Right lung (tissue), 10 donors: ENCODE data around the gene BRAP. TPM values are rescaled to one million over a fixed set of nuclear protein-coding genes. Genes with fewer than 3 reads are reported as not detected.
"Not testable (repeated sequence)": the region's sequence is repeated elsewhere in the genome, so short reads cannot be mapped to it uniquely, and the experiment has no call there.

Experiments used
- DNase-seq, 2 donors: peaks; one replicate each; pipeline ENCODE4 v3.0.0-alpha.2; 2013
- long read RNA-seq, 8 donors: transcript quantifications; one replicate each; lab custom pipeline, GENCODE V29; 2026
- polyA plus RNA-seq, 5 donors: library from polyadenylated mRNA; unstranded; fragments of 120-200 nt; gene quantifications; one replicate each; pipeline versions ENCODE4 v1.2.1 to v1.2.3, GENCODE V29; 2013; ENCODE audit warnings: inconsistent platforms in 1 of 5, low replicate concordance in 1 of 5; ENCODE audit not compliant: insufficient read length in 5 of 5, insufficient read depth in 1 of 5

BRAP gene, protein sequence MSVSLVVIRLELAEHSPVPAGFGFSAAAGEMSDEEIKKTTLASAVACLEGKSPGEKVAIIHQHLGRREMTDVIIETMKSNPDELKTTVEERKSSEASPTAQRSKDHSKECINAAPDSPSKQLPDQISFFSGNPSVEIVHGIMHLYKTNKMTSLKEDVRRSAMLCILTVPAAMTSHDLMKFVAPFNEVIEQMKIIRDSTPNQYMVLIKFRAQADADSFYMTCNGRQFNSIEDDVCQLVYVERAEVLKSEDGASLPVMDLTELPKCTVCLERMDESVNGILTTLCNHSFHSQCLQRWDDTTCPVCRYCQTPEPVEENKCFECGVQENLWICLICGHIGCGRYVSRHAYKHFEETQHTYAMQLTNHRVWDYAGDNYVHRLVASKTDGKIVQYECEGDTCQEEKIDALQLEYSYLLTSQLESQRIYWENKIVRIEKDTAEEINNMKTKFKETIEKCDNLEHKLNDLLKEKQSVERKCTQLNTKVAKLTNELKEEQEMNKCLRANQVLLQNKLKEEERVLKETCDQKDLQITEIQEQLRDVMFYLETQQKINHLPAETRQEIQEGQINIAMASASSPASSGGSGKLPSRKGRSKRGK
- 10 to 100 TPM; 15.9 to 22.0 (median 19.5) TPM for polyA plus RNA-seq
- long read RNA-seq, donor 1, full-length matches to known transcripts = 3 of 3 reads
- long read RNA-seq, donor 1, partial matches to known transcripts = 0 of 3 reads
- long read RNA-seq, donor 1, other reads (novel, unspliced or antisense) = 0 of 3 reads
- long read RNA-seq, donor 2, full-length matches to known transcripts = 3 of 3 reads
- long read RNA-seq, donor 2, partial matches to known transcripts = 0 of 3 reads
- long read RNA-seq, donor 2, other reads (novel, unspliced or antisense) = 0 of 3 reads
- long read RNA-seq, donor 3, full-length matches to known transcripts = 5 of 5 reads
- long read RNA-seq, donor 3, partial matches to known transcripts = 0 of 5 reads
- long read RNA-seq, donor 3, other reads (novel, unspliced or antisense) = 0 of 5 reads
- long read RNA-seq, donor 4, full-length matches to known transcripts = 3 of 3 reads
- long read RNA-seq, donor 4, partial matches to known transcripts = 0 of 3 reads
- long read RNA-seq, donor 4, other reads (novel, unspliced or antisense) = 0 of 3 reads
- long read RNA-seq, donor 5, full-length matches to known transcripts = 4 of 15 reads
- long read RNA-seq, donor 5, partial matches to known transcripts = 11 of 15 reads
- long read RNA-seq, donor 5, other reads (novel, unspliced or antisense) = 0 of 15 reads
- long read RNA-seq, donor 6, full-length matches to known transcripts = 4 of 9 reads
- long read RNA-seq, donor 6, partial matches to known transcripts = 5 of 9 reads
- long read RNA-seq, donor 6, other reads (novel, unspliced or antisense) = 0 of 9 reads
- long read RNA-seq, donor 7, full-length matches to known transcripts = 8 of 19 reads
- long read RNA-seq, donor 7, partial matches to known transcripts = 11 of 19 reads
- long read RNA-seq, donor 7, other reads (novel, unspliced or antisense) = 0 of 19 reads
- long read RNA-seq, donor 8 = 0 reads

DNA sequence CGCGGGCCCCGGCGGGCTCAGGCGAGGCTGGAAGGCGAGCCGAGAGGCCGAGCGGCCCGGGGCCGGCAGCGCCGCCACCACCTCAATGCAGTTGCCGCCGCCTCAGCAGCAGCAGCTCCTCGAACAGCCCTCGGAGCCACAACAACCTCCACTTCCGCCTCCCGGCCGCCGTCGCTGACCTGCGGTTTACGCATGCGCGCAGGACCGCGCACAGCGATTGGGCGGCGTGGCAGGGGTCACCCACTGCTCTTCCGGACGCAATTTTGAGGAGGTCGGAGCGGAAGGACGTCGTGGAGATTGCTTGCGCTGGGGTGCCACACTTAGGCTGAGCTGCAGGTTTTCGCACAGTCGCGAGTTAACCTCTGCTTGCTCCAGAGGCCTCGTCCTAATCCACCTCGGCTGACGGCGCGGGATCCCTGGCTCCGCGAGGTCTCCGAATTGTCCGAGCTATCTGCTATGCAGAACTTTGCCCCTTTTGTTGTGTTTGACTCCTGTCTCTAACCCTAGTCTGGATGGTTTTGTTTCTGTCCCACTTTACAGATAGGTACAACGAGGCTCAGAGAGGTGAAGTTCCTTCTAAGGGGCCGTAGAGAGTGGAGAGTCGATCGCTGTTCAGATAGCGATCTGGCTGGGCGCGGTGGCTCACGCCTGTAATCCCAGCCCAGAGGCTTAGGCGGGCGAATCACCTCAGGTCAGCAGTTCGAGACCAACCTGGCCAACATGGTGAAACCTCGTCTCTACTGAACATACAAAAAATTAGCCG, at the start of gene BRAP, which contains the start of gene ACAD10:
TSS of gene BRAP (minus strand) at position 146 of the 763 bp plus-strand sequence. CDS start 164 bp downstream, outside the sequence.
TSS of gene ACAD10 (plus strand) at position 243 of the 763 bp plus-strand sequence. CDS start 6,657 bp downstream, outside the sequence.
- DNase-seq = peak; percentile 96

DNA sequence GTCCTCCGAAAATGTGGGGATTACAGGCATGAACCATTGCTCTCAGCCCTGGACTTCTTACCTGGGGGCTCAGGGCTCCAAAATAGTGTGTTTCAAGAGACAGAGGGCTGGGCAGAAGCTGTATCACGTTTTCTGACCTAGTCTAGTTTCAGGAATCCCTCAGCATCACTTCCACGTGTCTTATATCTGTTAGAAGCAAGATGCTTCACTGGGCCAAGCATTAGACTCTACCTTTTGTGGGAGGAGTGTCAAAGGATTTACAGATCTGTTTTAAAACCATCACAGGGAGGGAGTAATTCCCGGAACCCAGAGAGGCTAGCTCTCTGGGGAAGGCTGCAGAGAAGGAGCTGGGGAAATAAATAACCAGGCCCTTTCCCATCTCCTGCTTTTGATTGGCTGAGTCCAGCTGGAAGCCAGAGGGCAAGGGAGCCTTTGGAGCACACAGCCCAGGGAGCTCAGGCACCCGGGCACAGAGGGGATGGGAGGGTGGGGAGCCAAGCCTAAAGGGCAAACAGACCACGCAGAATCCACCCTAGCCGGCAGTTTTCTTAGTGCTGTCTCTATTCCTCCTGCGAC, 47.7 kb upstream of the BRAP start:
- no peak for DNase-seq

DNA sequence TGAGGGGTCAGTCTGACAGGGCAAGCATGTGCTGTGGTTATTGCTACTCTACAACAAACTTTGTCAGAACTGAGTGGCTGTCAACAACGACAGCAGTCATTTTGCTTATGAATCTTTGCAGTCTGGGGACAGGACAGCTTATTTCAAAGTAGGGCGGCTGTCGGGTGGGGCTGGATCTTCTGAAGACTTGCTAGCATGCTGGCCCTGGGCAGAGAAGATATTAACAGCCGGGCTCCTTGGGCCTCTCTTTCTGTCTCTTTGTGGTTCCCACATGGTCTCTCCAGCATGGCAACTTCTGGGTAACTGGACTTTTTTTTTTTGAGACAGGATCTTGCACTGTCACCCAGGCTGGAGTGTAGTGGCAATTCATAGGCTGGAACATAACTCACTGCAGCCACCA, 47.0 kb upstream of the BRAP start:
- no peak for DNase-seq

DNA sequence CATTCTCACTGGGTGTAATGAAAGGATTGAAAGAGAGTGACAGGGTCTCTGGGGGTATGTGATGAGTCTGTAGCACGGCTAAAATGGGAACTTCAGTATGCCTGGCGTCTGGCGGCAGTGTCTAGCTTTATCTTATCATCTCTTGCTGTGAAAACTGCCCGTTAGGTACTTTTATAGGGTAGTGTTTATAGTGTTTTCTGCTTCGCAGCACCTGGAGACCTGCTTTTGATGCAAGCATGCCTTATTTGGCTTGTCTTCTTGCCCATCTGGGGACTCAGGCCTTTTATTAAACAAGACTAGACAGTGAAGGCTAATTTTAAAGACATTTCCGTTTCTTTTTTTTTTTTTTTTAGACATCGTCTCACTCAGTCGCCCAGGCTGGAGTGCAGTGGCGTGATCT, 44.7 kb upstream of the BRAP start:
- DNase-seq = no peak

DNA sequence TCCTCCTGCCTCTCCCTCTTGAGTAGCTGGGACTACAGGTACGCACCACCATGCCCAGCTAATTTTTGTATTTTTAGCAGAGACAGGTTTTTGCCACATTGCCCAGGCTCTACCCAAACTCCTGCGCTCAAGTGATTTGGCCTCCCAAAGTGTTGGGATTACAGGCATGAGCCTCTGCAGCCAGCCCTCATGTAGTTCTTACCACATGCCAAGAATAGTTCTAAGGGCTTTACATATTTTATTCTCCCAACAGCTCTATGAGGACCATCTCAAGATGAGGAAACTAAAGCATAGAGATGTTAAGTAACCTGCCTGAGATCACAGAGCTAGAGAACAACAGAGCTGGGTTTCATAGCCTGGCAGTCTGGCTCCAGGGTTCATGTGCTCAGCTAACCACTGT, 43.0 kb upstream of the BRAP start:
- DNase-seq = no peak

DNA sequence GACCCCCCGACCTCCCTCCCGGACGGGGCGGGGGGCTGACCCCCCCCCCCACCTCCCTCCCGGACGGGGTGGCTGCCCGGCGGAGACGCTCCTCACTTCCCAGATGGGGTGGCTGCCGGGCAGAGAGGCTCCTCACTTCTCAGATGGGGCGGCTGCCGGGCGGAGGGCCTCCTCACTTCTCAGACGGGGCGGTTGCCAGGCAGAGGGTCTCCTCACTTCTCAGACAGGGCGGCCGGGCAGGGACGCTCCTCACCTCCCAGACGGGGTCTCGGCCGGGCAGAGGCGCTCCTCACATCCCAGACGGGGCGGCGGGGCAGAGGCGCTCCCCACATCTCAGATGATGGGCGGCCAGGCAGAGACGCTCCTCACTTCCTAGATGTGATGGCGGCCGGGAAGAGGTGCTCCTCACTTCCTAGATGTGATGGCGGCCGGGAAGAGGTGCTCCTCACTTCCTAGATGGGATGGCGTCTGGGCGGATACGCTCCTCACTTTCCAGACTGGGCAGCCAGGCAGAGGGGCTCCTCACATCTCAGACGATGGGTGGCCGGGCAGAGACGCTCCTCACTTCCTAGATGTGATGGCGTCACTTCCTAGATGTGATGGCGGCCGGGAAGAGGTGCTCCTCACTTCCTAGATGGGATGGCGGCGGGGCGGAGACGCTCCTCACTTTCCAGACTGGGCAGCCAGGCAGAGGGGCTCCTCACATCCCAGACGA, 38.0 kb upstream of the BRAP start:
- not testable (repeated sequence) for DNase-seq

DNA sequence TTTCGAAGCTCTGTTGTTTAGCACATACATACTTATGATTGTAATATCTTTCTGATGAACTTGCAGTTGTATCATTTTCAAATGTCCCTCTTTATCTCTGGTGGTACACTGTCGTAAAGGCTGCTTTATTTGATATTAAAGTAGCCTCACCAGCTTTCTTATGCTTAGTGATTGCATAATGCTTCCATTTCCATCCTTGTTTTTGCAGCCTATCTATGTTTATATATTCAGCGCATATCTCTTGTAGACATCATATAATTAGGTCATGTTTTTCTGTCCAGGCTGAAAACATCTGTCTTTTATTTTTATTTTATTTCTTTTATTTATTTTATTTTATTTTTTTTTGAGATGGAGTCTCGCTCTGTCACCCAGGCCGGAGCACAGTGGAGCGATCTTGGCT, 34.7 kb upstream of the BRAP start:
- DNase-seq = no peak

DNA sequence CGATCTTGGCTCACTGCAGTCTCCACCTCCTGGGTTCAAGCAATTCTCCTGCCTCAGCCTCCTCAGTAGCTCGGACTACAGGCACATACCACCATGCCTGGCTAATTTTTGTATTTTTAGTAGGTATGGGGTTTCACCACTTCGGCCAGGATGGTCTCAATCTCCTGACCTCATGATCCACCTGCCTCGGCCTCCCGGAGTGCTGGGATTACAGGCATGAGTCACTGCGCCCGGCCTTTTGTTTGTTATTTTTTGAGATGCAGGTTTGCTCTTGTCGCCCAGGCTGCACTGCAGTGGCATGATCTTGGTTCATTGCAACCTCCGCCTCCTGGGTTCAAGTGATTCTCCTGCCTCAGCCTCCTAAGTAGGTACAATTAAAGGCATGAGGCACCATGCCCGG, 33.6 kb upstream of the BRAP start:
- not testable (repeated sequence) for DNase-seq

DNA sequence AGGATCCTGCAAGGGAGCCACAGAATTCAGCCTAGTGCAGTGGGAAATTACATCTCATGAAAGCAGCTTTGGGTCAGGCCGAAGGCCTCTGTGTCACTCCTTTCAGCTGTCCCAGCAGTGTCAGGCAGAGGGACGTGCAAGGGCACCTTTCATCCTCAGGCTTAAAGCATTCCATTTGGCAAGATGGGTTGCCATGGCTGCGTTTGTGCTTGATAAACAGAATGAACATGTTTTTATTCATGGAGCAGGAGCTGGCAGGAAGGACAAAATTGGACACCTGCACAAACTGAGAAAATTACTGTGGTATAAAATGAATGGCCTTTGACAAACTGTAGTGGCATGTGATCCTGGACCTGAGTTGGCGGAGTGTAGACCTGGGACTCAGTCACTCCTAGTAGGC, 29.5 kb upstream of the BRAP start:
- no peak for DNase-seq

DNA sequence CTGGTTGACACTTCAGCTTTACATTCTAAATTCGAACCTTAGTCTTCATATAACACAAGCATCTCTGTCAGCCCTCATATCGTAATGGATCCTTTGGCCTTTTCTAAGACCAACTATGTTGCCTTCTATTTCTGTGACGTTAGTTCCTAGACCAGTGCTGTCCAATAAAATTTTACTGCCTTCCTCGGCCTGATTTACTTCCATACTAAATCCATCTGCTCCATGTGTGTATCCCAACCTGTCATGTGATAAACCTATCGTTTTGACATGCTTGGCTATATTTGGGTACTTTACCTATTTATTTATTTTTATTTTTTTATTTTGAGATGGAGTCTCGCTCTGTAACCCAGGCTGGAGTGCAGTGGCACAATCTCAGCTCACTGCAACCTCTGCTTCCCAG, 20.4 kb upstream of the BRAP start:
- DNase-seq = no peak

DNA sequence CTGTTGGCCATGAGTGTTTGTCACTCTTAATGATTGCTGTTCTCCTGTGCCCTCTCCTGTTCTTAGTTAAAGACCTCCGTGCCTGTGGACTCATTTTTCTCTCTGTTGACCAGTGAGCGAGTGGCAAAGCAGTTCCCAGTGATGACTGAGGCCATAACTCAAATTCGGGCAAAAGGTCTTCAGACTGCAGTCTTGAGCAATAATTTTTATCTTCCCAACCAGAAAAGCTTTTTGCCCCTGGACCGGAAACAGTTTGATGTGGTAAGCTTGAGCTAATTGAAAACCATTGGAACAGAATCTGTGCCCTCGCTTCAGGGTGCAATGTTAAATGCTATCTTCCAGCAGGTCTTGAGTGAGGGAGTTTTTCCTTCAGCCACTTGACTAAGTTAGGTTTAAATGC, 19.9 kb upstream of the BRAP start:
- DNase-seq = no peak

DNA sequence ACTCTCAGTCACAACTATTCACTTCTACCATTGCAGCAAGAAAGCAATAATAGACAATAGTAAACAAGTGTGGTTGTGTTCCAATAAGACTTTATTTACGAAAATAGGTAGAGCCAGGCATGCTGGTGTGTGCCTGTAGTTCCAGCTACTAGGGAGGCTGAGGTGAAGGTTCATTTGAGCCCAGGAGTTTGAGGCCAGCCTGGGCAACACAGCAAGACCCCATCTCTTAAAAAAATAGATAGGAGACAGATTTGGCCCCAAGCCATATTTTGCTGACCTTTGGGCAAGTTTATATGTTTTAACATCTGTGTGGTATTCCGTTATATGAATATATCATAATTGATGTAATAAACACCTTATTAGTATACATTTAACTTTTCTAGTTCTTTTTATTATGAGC, 14.2 kb upstream of the BRAP start:
- no peak for DNase-seq

DNA sequence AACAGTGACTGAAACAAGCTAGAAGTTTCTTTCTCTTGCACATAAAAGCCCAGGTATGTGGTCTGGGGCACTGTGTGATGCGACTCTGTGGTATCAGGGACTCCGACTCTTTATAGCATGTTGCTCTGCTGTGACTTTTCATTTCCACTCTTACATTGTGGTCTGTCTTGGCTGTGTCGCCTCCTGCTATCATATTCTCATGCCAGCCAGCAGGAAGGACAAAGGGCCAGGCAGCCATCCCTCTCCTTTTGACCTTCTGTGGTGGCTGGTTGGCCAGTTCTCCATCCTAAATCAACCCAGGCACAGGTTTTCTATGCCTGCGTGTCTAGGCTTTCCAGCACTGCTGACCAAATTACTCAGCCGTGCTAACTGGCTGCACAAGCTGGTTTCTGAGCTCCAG, 8.1 kb upstream of the BRAP start:
- no peak for DNase-seq

DNA sequence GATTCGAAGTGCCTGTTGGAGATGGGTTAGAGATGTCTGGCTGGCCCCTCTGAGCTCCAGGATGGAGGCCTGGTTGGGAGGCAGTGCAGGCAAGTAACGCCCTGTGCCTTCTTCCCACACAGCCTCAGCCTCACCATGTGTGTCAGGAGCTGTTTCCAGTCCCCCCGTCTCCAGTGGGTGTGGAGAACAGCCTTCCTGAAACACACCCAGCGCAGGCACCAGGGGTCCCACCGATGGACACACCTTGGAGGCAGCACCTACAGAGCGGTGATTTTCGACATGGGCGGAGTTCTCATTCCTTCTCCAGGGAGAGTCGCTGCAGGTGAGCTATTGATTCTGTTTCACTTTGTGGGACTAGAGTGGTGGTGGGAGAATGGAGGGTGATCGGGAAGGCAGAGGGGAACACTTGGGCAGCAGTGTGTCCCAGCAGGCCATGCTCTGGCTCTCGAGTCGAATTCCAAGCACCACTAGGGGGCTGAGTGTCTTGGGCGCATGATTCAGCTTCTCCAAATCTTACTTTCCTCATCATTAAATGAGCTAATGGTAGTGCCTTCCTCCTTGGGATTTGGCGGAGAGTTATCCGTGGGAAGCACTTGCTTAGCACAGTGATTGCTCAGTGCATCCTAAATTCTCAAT, 6.9 kb upstream of the BRAP start:
- no peak for DNase-seq

DNA sequence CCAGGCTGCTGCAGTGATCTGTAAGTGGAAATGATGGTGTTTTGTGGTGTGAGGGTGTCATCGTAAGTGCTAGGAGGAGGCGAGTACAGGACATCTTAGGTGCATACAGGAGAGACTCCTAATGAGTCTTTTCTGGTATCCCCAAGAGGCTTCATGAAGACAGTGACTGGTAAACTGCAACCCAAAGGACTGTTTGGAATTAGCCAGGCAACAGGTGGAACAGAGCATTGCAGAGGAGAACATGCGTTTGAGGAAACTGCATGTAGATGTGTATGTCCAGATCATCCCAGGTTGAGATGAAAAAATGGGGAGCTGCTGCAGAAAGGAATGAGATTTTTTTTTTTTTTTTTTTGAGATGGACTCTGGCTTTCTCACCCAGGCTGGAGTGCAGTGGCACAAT, 5.5 kb upstream of the BRAP start:
- DNase-seq = no peak

DNA sequence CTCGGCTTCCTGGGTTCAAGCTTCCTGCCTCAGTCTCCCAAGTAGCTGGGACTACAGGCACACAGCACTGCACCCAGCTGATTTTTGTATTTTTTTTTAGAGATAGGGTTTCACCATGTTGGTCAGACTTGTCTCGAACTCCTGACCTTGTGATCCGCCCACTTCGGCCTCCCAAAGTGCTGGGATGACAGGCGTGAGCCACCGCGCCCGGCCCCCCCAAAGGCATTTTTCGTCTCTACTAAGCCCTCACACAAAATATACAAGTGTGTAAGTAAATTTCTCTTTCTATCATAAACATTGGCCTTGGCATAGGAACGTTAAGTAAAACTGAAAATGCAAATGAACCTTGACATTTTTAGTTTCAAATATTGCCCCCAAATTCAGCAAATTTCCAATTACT, 2.2 kb upstream of the BRAP start:
- DNase-seq = no peak

DNA sequence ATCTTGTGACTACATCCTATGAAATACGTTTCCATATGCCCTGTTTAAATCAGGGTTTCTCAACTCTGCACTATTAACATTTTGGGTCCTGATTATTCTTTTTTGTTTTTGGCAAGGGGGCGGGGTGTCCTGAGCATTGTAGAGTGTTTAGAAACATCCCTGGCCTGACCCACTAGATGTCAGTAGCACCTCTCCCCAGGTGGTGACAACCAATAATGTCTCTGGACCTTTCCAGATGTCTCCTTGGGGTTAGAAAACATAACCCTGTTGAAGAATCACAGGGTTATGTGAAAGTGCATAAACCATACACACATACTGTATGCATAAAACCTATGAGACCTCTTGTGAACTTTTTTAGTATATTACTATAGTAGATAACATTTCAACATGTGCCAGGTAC, 1.5 kb upstream of the BRAP start:
- DNase-seq = no peak

DNA sequence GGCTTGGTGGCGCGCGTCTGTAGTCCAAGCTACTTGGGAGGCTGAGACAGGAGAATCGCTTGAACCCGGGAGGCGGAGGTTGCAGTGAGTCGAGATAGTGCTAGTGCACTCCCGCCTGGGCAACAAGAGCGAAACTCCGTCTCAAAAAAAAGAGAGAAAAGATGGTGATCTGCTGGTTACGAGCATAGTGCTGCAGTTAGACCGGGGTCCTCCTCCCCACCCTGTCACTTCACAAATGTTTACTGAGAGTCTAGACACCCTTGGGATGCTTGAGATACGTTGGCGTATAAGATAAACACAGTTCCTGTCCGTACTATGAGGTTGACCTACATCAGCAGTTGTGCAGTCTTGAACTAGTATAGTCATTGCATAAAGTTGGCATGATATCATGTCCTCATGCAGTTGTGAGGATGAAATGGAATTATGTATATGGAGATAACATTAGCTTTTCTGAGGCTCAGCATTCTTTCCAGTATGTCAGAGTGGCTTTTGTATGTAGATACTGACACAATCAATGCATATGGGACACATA, 884 bp upstream of the BRAP start:
- no peak for DNase-seq
